SK-N-MC (cell line): ENCODE data around the gene NLRP9.

Source experiments
- DNase-seq: peaks from one replicate; pipeline ENCODE4 v3.0.0-alpha.2; 2011; ENCODE audit warnings: low read depth, low spot score
- H3K27ac ChIP-seq: fragments of 200-600 bp; sonication (generic); 2 replicates; pipeline ENCODE4 v1.5.1; 2016; ENCODE audit warnings: mixed run types
- H3K36me3 ChIP-seq: fragments of 200-600 bp; sonication (generic); 2 replicates; pipeline ENCODE4 v1.6.1; 2017; ENCODE audit warnings: antibody characterized with exemption, low read length, mixed read lengths; ENCODE audit not compliant: insufficient read depth
- H3K4me3 ChIP-seq: fragments of 200-600 bp; sonication (generic); 2 replicates; pipeline ENCODE4 v1.5.1; 2016
- H3K9ac ChIP-seq: fragments of 200-600 bp; sonication (generic); 2 replicates; pipeline ENCODE4 v1.8.0; 2017; ENCODE audit warnings: mixed run types, mixed read lengths; ENCODE audit not compliant: insufficient read length
- H3K9me3 ChIP-seq: fragments of 200-600 bp; sonication (generic); 2 replicates; pipeline ENCODE4 v1.6.1; 2017; ENCODE audit warnings: low read depth, mild to moderate bottlenecking, antibody characterized with exemption, low read length, moderate library complexity, mixed read lengths
- EZH2 ChIP-seq: fragments of 200-600 bp; sonication (generic); IDR thresholded peaks from one replicate; pipeline ENCODE4 v1.6.1; 2017; ENCODE audit warnings: antibody characterized with exemption
- FOXP2 ChIP-seq: optimal IDR thresholded peaks from 2 replicates; pipeline ENCODE3; 2011; ENCODE audit warnings: mild to moderate bottlenecking, moderate library complexity; ENCODE audit not compliant: insufficient read depth; ENCODE audit errors: extremely low read length, control extremely low read depth
- POLR2AphosphoS5 ChIP-seq: IDR thresholded peaks from 2 replicates; pipeline ENCODE4 v1.6.1; 2012; ENCODE audit warnings: mild to moderate bottlenecking, low read depth, low read length, borderline replicate concordance

The NLRP9 gene

DNA sequence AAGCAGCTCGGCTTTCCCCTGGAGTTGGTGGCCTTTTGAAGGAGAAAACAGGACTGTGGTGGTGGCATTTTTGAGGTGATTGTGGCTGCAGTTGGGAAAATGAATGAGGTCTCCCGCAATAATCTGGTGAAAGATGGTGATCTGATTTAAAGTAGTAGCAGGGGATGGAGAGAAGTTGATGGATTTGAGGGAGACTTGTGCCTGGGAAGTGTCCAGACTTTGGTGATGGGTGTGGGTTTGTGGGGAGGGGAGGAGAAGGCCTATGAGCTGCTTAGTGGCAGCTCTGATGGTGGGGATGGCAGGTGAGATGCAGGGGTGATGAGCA lies 67.2 kb downstream of the NLRP9 start:
- DNase-seq: no peak
- Histone ChIP-seq H3K9me3 (no peaks in the 10 kb centered on the region), H3K9ac (no peak overlapping the region), H3K27ac (no peak overlapping the region), H3K36me3 (peaks cover 66% of the 10 kb centered on the region), H3K4me3 (no peak overlapping the region)
- no peak for TF ChIP-seq POLR2AphosphoS5
- no peak for TF ChIP-seq FOXP2
- no peak for TF ChIP-seq EZH2

DNA sequence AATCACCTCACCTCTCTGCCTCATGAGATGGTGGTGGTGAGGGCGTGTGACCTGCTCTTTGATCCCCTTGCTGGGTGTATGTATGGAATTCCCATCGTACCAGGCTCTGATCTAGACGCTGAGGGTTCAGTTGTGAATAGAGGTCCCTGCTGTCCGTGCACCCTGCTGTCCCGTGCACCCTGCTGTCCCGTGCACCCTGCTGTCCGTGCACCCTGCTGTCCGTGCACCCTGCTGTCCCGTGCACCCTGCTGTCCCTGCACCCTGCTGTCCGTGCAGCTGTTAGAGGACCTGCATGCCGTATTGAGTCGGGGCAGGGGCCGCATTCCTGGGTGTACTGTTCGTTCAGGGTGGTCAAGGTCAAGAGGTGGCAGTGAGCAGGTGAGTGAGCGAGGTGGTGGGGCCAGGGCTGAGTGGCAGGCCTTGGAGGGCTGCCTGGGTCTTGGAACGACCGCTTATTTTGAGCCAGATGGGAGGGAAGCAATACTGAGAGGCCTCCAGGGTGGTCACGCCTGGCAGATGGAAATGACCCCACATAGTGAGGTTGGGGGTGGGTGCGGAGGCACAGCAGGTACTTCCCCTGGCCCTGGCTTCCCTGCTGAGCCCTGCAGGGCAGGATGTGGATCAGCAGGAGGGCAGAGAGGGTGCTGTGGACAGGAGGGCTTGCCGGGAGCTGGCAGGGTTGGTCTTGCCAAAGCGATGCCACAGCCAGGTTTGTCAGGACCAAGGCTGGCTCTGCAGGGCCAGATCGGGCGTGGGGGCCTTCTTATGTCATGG lies 67.7 kb downstream of the NLRP9 start:
- Histone ChIP-seq H3K27ac (no peak overlapping the region), H3K9me3 (no peaks in the 10 kb centered on the region), H3K36me3 (peaks cover 69% of the 10 kb centered on the region), H3K9ac (no peak overlapping the region), H3K4me3 (no peak overlapping the region)
- DNase-seq: no peak
- TF ChIP-seq FOXP2 (no peak), POLR2AphosphoS5 (no peak), EZH2 (no peak)

DNA sequence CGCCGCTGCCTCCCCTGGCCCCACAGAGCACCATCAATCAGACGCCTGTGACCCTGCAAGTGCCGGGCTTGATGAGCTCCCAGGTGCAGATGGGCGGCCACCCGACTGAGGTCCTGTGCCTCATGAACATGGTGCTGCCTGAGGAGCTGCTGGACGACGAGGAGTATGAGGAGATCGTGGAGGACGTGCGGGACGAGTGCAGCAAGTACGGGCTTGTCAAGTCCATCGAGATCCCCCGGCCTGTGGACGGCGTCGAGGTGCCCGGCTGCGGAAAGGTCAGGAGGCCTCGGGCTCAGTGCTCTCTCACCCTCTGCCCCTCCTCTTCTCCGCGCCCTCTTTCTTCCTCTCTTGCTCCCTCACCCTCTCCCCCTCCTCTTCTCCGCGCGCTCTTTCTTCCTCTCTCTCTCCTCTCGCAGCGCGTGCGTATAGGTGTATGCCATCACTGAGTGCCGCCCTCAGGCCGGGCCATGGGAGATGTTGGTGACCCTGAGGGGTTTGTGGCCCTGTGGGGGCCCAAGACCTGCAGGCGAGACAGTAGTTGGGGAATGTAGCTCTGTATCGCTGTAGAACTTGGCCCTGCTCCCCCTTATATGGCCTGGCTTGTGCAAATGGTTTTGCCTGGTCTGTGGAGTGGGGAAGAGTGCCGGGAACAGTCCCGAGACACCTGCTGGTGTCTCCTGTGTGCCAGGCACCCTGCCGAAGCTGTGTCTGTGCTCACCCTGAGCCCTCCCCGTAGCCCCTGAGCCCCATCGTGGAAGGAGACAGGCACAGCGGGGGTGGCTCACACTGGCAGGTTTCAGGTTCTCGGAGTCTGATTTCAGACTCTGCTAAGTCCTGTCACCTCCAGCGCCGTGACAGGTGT lies 68.6 kb downstream of the NLRP9 start:
- DNase-seq: no peak
- H3K36me3 ChIP-seq: peaks cover 74% of the 10 kb centered on the region

DNA sequence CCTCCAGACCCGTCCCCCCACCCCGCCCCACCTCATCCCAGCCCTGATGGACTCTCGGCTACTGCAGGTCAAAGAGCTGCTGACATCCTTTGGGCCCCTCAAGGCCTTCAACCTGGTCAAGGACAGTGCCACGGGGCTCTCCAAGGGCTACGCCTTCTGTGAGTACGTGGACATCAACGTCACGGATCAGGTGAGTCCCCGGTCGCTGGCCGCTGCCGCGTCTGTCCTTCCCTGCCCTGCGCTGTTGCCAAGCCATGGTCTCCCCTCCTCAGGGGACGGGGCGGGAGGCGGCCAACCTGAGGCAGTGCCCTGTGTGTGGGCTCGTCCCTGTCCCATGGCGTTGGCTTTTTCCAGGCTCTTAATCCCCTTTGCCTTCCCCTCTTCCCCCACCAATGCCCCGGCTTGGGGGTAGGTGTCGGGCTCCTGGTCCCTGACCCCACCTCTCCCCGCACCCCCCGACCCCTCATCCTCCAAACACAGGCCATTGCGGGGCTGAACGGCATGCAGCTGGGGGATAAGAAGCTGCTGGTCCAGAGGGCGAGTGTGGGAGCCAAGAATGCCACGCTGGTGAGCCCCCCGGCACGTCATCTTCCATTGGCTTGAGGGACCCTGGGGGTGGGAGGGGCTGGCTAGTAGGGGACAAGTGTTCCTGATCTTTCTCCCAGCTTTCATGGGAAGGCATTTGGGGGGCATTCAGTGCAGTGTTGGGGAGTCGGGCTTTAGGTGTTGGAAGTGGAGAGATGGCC lies 69.4 kb downstream of the NLRP9 start:
- Histone ChIP-seq H3K9me3 (no peaks in the 10 kb centered on the region), H3K27ac (no peak overlapping the region), H3K4me3 (no peak overlapping the region), H3K36me3 (peaks cover 78% of the 10 kb centered on the region), H3K9ac (no peak overlapping the region)
- TF ChIP-seq EZH2 (no peak), POLR2AphosphoS5 (no peak), FOXP2 (no peak)
- no peak for DNase-seq

More for the DNA sequence above, 68.6 kb downstream of the NLRP9 start:
- no peak overlapping the region for H3K4me3 ChIP-seq
- no peak for TF ChIP-seq FOXP2
- TF ChIP-seq EZH2: no peak
- TF ChIP-seq POLR2AphosphoS5: no peak
- no peak overlapping the region for H3K9ac ChIP-seq
- no peak overlapping the region for H3K27ac ChIP-seq
- H3K9me3 ChIP-seq: no peaks in the 10 kb centered on the region

DNA sequence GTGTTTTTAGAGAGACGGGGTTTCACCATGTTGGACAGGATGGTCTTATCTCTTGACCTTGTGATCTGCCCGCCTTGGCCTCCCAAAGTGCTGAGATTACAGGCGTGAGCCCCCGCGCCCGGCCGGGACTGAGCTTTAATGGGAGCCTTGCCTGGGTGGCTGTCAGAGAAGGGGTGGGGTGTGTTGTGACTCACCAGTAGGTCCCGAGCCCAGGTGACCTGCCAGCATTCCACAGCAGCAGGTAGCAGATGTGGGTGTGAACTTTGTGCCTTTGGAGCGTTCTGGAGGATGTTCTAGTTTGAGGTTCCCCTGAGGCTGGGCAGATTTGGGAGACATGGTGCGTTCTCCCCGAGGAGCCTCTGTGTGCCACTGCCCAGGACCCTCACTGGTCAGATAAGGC lies 70.2 kb downstream of the NLRP9 start:
- Histone ChIP-seq H3K9me3 (no peaks in the 10 kb centered on the region), H3K36me3 (peaks cover 78% of the 10 kb centered on the region), H3K9ac (no peak overlapping the region), H3K4me3 (no peak overlapping the region), H3K27ac (no peak overlapping the region)
- no peak for DNase-seq
- no peak for TF ChIP-seq POLR2AphosphoS5
- no peak for TF ChIP-seq FOXP2
- TF ChIP-seq EZH2: no peak

DNA sequence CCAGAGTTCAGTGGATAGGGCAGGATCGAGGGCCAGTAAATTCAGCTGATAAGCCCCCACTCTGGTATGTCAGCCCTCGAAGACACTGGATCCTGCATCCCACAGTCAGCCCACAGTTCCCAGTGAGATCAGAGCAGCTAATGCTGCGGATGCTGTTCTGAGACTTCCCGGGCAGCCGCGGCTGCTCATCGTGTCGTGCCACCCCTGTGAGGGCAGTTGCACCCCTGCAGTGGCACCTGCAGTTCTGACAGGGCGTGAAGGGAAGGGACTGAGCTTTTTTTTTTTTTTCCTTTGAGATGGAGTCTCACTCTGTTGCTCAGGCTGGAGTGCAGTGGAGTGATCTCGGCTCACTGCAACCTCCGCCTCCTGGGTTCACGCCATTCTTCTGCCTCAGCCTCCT lies 70.7 kb downstream of the NLRP9 start:
- Histone ChIP-seq H3K9me3 (no peaks in the 10 kb centered on the region), H3K4me3 (no peak overlapping the region), H3K9ac (no peak overlapping the region), H3K27ac (no peak overlapping the region), H3K36me3 (peaks cover 81% of the 10 kb centered on the region)
- TF ChIP-seq FOXP2 (no peak), EZH2 (no peak), POLR2AphosphoS5 (0 out of 2 replicates have a peak, but pooled peaks have one; percentile 10)
- no peak for DNase-seq

DNA sequence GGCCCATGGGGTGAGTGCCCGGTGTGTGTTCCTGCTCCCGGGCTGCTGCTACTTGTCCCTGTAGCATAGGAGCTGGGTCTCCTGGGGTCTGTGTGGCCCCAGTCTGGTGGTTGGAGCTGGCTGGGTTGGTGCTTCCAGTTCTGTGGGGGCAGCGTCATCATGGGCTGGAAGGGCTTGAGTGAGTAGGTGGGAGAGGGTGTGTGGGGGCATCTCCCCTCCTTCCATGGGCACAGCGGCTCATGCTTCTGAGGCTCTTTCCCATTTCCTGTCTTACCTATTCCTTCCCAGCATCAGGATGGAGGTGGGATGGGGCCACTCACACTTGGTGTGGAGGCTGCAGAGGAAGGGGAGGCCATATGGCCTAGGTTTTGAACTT lies 71.2 kb downstream of the NLRP9 start:
- Histone ChIP-seq H3K9ac (no peak overlapping the region), H3K36me3 (peaks cover 83% of the 10 kb centered on the region), H3K27ac (no peak overlapping the region), H3K9me3 (no peaks in the 10 kb centered on the region), H3K4me3 (no peak overlapping the region)
- TF ChIP-seq FOXP2 (no peak), EZH2 (no peak), POLR2AphosphoS5 (no peak)
- no peak for DNase-seq

DNA sequence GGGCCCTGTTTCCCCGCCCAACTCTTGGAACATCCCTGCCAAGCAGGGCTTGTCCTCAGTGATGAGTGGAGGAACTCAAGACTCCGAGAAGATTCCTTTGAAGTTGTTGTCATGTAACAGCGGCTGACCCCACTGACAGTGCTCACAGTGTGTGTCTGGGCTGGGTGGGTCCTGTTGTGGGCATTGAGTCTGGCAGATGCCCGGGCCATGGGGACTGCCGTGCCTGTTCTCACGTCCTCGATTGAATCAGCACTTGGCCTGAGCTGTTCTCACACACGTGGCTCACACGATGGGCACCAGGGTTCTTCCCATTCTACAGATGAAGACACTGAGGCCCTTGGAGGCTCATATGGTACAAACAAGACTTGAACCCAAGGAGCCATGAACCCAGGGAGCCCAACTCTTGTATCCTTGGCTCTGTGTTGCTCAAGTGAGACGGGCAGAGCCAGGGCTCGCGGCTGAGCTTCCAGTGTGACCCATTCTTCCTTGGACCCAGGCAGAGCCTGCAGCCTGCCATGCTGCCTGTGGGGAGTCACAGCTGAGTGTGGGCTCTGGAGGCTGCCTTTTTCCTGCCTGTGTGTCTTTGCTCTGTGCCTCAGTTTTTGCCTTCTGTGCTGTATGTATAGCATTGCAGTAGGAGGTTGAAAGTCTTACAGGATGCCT lies 71.7 kb downstream of the NLRP9 start:
- Histone ChIP-seq H3K9ac (no peak overlapping the region), H3K36me3 (peaks cover 88% of the 10 kb centered on the region), H3K4me3 (no peak overlapping the region), H3K27ac (no peak overlapping the region), H3K9me3 (no peaks in the 10 kb centered on the region)
- DNase-seq: no peak
- no peak for TF ChIP-seq EZH2
- TF ChIP-seq POLR2AphosphoS5: no peak
- no peak for TF ChIP-seq FOXP2
